GF-D8 (cell line): ENCODE data around the gene MED27.
A peak's percentile ranks its signal among the peaks of the same experiment; 100 is the strongest.

ENCODE experiments used
- DNase-seq: peaks from one replicate; lab custom pipeline; 2025; lab: John Stamatoyannopoulos, UW

MED27 gene

GRCh38 chr9:131876486-131876885 lies 203.2 kb downstream of the MED27 start:
- DNase-seq: no peak

DNA sequence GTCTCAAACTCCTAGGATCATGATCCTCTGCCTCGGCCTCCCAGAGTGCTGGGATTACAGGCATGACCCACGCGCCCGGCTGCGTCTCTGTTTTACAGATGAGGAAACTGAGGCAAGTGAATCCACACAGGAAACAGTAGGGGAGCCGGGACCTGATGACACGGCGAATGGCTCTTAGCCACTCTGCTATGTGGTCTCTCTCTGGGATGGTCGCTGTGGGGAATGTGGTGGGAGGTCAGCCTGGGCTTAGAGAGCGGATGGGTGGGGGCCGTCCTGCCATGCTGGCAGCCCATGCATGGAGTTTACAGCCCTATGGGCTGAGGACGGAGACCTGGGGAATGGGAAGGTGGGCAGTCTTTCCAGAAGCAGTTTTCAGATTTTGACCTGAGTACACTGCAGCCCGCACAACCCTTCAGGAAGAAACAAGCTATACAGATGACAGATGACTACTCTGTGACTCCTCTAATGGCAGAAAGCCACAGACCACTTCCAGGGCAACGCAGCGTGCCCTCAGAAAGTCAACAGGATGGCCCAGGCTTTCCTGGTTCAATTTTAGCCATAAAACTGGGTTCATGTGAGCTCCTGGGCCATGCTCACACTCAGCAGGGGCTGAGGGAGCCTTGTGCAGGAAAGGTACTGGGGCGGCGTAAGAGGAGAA lies 203.7 kb downstream of the MED27 start:
- DNase-seq: no peak

DNA sequence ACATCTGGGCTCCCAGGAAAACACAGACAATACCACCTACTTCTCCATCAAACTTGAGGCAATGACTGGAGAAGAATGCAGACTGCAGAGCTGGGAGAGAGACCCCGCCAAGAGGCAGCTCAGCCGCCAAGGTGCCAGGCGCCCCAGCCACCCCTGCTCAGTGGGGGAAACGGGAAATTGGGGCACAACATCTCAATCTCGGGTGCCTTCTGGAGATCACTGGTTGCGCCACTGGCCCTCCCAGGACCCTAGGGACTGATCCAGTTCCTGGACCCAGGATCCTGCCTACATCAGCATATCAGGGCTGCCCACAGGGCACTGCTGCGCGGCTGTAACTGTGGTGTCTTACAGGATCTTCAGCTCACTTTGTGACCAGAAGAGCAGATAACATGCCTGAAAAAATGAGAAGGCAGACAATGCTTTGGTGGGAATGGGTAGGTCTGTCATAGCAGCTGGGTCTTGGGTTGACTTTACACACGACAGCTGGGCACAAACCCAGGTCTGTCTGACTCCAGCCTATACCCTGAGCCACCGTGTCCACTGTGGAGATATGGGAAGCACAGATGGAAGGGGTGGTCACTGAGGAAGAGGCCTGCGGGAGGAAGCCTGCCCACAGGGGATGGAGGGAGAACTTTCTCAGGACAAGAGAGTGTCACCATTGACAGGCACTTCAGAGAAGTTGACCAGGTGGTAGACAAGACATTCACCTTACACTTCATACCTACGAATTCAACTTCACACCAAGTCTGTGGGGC lies 204.6 kb downstream of the MED27 start:
- no peak for DNase-seq

- no peak for DNase-seq
These were observed 205.2 kb downstream of the MED27 start for GRCh38 chr9:131874447-131874846.

DNA sequence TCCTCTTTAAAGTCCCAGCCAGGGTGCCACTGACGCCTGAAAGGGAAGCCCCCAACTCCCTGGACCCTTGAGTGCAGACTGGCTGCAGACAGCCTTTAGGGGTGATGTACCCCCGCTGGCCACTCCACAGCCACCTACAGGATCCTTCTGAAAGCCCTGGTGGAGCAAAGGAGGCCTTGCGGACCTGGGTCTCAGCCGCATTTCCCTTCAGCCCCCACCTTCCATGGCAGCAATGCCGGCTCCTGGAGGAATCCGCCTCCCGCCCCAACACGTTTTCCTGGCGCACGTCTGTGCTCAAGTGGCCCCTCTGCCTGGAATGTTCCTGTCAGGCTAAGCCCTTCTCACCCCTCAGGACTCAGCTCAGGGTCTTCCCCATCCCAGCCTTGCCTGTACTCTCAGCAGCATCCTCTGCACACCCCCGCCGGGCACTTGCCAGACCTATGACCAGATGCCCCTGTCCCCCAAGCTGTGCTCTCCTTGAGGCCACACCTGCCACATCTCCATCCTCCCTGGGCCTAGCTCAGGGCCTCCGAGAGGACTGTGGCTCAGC lies 205.7 kb downstream of the MED27 start:
- DNase-seq: no peak

GRCh38 chr9:131873335-131873734 lies 206.3 kb downstream of the MED27 start:
- no peak for DNase-seq

DNA sequence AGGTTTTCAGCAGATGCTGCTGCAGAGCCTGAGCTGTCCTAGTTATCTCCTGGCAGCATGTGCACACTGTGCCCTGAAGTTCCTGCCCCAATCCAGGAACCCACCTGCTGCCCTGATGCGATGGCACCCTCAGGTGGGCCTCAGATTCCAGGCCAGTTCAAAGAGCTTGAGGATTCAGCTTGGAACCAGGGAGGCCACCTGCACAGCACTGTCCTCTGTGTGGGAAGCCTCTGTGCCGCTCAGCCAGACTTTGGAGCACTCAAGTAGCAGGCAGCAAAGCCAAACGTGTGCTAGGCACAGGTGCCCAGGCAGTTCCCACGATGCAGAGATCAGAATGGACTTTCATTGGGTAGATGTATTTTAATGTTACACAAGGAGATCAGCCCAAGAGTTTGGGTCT lies 207.0 kb downstream of the MED27 start:
- no peak for DNase-seq

DNA sequence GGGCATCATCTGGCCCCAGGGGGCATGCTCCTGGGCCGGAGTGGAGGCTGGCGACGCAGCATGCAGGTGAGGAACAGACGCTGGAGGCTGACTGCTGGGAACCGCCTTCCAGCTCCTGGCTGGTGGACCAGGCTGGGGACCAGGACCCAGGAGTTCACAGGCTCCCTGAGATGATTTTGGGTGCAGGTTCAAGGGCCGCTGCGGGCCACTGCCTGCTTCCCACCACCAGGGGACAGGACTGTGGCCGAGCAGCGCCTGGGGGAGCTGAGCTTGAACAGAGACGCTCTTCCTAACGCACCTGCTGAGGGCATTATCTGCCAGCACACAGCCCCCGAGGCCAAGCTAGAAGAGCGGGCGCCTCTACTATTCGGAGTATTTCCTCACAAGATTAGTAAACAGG lies 207.7 kb downstream of the MED27 start:
- no peak for DNase-seq

DNA sequence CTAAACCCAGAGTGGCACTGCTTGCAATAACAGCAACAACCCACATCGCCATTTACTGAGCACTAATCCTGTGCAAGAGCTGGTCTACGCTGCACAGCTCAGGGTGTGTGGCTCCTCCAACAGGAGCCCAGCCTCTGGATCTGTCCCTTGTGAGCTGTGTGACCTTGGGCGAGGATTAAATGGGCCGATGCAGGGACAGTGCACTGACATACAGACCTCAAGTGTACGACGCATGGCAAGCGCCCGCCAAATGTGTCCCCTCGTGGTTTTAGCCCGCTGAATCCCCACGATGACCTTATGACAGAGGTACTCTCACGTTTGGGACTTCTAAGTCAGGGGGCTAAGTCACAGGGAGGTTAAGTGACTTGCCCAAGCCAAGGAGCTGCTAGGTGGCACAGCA lies 209.5 kb downstream of the MED27 start:
- no peak for DNase-seq

GRCh38 chr9:131869348-131869747 lies 210.3 kb downstream of the MED27 start:
- no peak for DNase-seq

DNA sequence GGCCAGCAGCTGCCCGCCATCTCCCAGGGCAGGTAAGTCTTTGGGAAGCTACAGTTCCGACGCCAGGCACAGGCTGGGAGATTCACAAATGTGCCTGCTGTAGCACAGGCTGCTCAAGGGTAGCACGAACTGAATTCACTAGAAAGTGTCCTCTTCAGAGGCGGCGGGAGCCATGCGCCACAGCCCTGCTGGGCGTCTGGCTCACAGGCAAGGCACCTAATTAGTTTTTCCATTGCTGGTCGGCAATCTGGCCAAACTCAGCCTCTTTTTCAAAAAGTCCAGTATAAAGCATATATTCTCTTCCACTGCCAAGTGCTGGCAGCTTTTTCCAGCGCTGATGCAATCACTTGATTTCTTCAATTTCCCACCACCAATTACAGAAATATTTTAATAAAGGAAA lies 210.9 kb downstream of the MED27 start:
- DNase-seq: no peak

DNA sequence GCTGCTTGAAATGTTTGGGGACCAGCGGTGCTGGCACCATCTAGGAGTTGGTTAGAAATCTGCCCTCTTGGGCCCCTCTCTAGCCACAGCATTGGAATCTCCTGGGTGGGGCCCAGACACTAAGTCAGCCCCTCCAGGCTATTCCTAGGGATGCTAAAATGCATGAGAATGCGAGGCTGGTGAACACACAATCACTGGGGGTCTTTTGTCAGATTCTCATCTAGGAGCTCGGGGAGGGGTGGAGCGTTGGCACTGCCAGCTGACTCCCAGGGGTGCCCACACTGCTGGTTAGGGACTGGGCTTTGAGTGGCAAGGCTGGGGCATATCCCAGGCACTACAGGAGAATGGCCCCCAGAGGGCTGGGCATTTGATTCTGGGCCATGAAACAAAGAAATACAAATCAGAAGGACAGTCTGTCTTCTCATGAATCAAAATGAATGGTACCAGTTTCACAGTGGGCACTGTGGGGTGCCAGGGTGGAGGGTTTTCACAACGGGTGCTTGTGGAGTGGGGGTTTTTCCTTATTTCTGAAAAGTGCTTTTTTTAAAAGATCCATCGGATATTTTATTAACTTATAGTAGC lies 212.0 kb downstream of the MED27 start:
- DNase-seq: no peak

GRCh38 chr9:131865446-131866195 lies 214.0 kb downstream of the MED27 start:
- no peak for DNase-seq

DNA sequence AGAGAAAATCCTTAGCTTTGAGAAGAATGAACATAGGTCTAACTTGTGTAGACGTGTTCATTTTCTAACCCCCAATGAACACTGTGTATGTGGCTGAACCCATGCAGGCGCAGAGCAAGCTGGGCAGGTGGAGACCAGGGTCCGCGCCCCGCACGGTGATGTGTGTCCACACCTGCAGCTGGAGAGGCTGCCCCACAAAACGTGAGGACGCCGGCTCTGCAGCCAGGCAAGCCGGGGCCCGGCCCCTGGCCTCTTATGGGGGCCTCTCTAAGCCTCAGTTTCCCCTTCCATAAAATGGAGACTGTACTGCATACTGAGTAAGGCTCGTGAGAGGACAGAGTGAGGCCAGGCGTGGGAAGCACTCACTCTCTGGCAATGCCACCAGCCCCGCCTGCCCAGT lies 215.1 kb downstream of the MED27 start:
- no peak for DNase-seq

- no peak for DNase-seq
These were observed 216.3 kb downstream of the MED27 start for GRCh38 chr9:131863306-131863896.

DNA sequence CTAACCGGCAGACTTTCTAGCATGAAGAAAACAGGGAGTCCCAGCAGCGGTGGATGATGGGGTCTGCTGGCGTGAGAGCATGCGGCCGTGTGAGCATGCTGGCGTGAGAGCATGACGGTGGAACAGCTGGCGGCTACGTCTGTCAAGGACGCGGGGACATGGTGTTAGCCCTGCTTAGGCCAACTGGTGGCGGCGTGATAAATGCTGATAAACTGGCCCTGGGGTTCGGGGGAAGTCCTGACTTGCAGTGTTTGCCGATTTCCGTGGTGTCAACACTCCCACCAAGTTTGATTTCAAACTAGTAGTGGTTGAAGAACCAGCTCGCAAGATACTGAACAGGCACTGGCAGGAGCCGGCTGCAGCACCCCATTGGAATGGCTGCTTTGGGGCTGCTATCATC lies 217.4 kb downstream of the MED27 start:
- no peak for DNase-seq

DNA sequence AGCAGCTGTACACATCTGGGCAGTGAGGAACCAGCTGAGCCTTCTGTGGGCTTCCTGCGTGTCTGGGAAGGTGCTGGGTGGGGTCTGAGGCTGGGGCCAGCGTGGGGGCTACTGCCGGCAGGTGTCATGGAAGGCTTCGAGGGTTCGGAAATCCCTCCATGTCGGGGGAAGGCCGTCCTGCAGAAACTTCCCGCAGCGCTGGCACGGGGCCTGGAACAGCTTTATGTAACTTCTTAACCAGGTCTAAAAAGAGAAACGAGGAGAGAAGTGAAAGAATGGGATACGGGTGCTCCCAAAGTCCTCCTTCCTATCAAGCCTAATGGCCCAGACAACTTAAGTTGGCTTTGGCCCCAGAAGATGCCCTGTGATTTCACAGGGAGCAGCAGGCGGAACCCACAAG lies 219.2 kb downstream of the MED27 start:
- no peak for DNase-seq

DNA sequence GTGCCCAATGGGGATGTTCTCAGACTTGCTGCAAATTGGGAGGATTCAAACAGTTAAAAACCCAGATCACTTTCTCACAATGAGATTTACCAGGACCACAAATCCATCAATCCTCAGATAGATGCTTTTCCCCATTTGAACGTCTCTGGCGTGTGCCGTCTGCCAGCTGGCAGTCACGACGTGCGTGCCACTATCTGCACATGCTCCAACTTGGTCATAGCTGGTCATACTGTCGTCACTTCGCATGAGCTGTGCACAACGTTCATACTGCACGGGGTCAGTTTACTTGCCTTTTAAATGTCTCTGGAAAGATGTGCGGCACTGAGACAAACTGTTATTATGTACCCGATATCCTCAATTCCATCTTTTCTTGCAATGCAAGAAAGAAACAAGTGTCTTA lies 221.5 kb downstream of the MED27 start:
- DNase-seq: no peak

GRCh38 chr9:131856105-131856504 lies 223.6 kb downstream of the MED27 start:
- no peak for DNase-seq

GRCh38 chr9:131854896-131855613 lies 224.6 kb downstream of the MED27 start:
- no peak for DNase-seq

DNA sequence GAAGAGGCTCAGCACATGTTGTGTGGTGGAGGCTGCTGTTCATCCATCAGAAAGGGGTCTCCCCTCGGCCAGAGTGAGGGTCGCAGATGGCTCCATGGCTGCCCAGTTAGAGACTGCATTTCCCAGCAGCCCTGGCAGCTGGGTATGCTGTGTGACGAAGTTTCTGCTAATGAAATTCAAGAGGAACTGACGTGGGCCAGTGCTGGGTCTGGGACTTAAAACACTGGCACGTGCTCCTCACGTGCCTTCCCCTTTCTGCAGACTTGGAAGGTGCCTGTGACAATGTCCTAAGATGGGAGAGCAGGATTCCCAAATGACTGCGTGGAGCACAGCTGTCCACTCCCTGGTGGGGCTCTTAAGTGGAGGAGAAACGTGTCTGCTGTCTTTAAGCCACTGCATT lies 225.3 kb downstream of the MED27 start:
- DNase-seq: peak; percentile 34
